IPS-NIHi11 (cell line): Measurements from ENCODE around the gene ZC2HC1C.
A peak's percentile ranks its signal among the peaks of the same experiment; 100 is the strongest.
"Not testable (repeated sequence)": the region's sequence is repeated elsewhere in the genome, so short reads cannot be mapped to it uniquely, and the experiment has no call there.

Experiments
- DNase-seq: peaks from one replicate; pipeline ENCODE4 v3.0.0; 2012; ENCODE audit warnings: mixed read lengths, low spot score

ZC2HC1C gene

GRCh38 chr14:75094896-75095295 is 25.5 kb downstream of the ZC2HC1C start:
- no peak for DNase-seq

GRCh38 chr14:75095690-75096089 is 26.2 kb downstream of the ZC2HC1C start:
- no peak for DNase-seq

- DNase-seq = no peak
Measured at GRCh38 chr14:75096959-75097358, 27.5 kb downstream of the ZC2HC1C start.

GRCh38 chr14:75098212-75098611 is 28.8 kb downstream of the ZC2HC1C start:
- no peak for DNase-seq

- no peak for DNase-seq
Measured at GRCh38 chr14:75098682-75099081, 29.2 kb downstream of the ZC2HC1C start.

- DNase-seq = no peak
Measured at GRCh38 chr14:75101491-75101890, 32.0 kb downstream of the ZC2HC1C start.

- no peak for DNase-seq
Measured at GRCh38 chr14:75107186-75107585, 37.7 kb downstream of the ZC2HC1C start.

GRCh38 chr14:75109877-75110276 is 40.4 kb downstream of the ZC2HC1C start:
- DNase-seq = no peak

- DNase-seq = no peak
Measured at GRCh38 chr14:75113932-75114539, 44.6 kb downstream of the ZC2HC1C start.

GRCh38 chr14:75119056-75119455 is 49.6 kb downstream of the ZC2HC1C start:
- DNase-seq = no peak

- no peak for DNase-seq
Measured at GRCh38 chr14:75120541-75121291, 51.3 kb downstream of the ZC2HC1C start.

GRCh38 chr14:75121552-75121951 is 52.1 kb downstream of the ZC2HC1C start:
- no peak for DNase-seq

GRCh38 chr14:75123991-75124390 is 54.5 kb downstream of the ZC2HC1C start:
- DNase-seq = peak; percentile 6

- no peak for DNase-seq
Measured at GRCh38 chr14:75125617-75126016, 56.2 kb downstream of the ZC2HC1C start.

- DNase-seq = peak; percentile 7
Measured at GRCh38 chr14:75126121-75126544, 56.7 kb downstream of the ZC2HC1C start.

GRCh38 chr14:75126679-75127473 is 57.4 kb downstream of the ZC2HC1C start, which contains the start of gene NEK9:
NEK9 (minus strand) TSS chr14:75127048; CDS start chr14:75126921, 127 bp downstream.
- DNase-seq = peak; percentile 91

- not testable (repeated sequence) for DNase-seq
Measured at GRCh38 chr14:75127474-75127820, 58.0 kb downstream of the ZC2HC1C start.

- DNase-seq = no peak
Measured at GRCh38 chr14:75127903-75128595, 58.6 kb downstream of the ZC2HC1C start.

GRCh38 chr14:75128596-75128990 is 59.2 kb downstream of the ZC2HC1C start:
- DNase-seq = no peak
